Right lobe of liver (tissue), 4 donors: ENCODE data around the gene SLC19A2.

Source experiments
- POLR2A ChIP-seq: fragments of 450-650 bp; IDR thresholded peaks from one replicate; pipeline ENCODE4 v1.6.1; 2017; ENCODE audit warnings: antibody characterized with exemption, mild to moderate bottlenecking
- TF ChIP-seq, protein P1 (sequence below), 4 donors: fragments of 200-600 bp in 3 of 4; fragments of 450-650 bp in 1 of 4; IDR thresholded peaks; one replicate each; pipeline versions ENCODE4 v1.5.1 to v1.8.0; 2016 to 2022; ENCODE audit warnings: antibody characterized with exemption in 4 of 4, mild to moderate bottlenecking in 2 of 4
- donor health status: DM: no; HTN: no; CAD: no.
- donor health status: DM: no; HTN: no; CAD: no.
- donor health status: DM: no; HTN: yes; CAD: no.

GRCh38 chr1:169491845-169492281, 6.1 kb upstream of the SLC19A2 start:
- TF ChIP-seq, protein P1, sequence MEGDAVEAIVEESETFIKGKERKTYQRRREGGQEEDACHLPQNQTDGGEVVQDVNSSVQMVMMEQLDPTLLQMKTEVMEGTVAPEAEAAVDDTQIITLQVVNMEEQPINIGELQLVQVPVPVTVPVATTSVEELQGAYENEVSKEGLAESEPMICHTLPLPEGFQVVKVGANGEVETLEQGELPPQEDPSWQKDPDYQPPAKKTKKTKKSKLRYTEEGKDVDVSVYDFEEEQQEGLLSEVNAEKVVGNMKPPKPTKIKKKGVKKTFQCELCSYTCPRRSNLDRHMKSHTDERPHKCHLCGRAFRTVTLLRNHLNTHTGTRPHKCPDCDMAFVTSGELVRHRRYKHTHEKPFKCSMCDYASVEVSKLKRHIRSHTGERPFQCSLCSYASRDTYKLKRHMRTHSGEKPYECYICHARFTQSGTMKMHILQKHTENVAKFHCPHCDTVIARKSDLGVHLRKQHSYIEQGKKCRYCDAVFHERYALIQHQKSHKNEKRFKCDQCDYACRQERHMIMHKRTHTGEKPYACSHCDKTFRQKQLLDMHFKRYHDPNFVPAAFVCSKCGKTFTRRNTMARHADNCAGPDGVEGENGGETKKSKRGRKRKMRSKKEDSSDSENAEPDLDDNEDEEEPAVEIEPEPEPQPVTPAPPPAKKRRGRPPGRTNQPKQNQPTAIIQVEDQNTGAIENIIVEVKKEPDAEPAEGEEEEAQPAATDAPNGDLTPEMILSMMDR (IDR thresholded peaks at IDR 0.05) = no peak
- no peak for TF ChIP-seq POLR2A
